Stimulated activated CD4-positive, alpha-beta T cell treated with anti-CD3 and anti-CD28 coated beads, Interleukin-12 subunit alpha, Interleukin-12 subunit beta, amount 100 ng/mL, for 48 hours (primary cell): ENCODE measurements around the gene PRCC.

Source experiments
- DNase-seq, 3 donors: peaks; one replicate each; pipeline ENCODE4 v3.0.0-alpha.2; 2020; ENCODE audit warnings: low read depth in 2 of 3, low spot score in 1 of 3

Gene PRCC

GRCh38 chr1:156813298-156813697, 46.0 kb downstream of the PRCC start:
- DNase-seq: no peak

GRCh38 chr1:156813750-156814570, 46.6 kb downstream of the PRCC start:
- peak; percentile 52 to 67 (median 55) for DNase-seq

GRCh38 chr1:156814571-156815260, 47.4 kb downstream of the PRCC start:
- no peak for DNase-seq

- no peak for DNase-seq
These were observed 48.0 kb downstream of the PRCC start for GRCh38 chr1:156815307-156815826.

- DNase-seq: no peak
These were observed 48.7 kb downstream of the PRCC start for GRCh38 chr1:156815961-156816422.

GRCh38 chr1:156816561-156817328, 49.4 kb downstream of the PRCC start, which contains the start of gene SH2D2A:
TSS of gene SH2D2A (minus strand) at chr1:156816848. CDS start at chr1:156816708, 140 bp downstream.
- DNase-seq: peak; percentile 87 to 91 (median 88)

GRCh38 chr1:156821801-156822200, 54.5 kb downstream of the PRCC start:
- peak in 2 of 3 donors; percentile 31 to 47 for DNase-seq

- DNase-seq: no peak
These were observed 55.3 kb downstream of the PRCC start for GRCh38 chr1:156822680-156823079.

- DNase-seq: no peak
These were observed 56.0 kb downstream of the PRCC start for GRCh38 chr1:156823210-156823790.

GRCh38 chr1:156826630-156827029, 59.3 kb downstream of the PRCC start:
- DNase-seq: no peak

- DNase-seq: no peak
These were observed 61.2 kb downstream of the PRCC start for GRCh38 chr1:156828400-156829124.

GRCh38 chr1:156832434-156832833, 65.1 kb downstream of the PRCC start:
- no peak for DNase-seq

GRCh38 chr1:156833603-156834002, 66.3 kb downstream of the PRCC start:
- no peak for DNase-seq

GRCh38 chr1:156834322-156834721, 67.0 kb downstream of the PRCC start:
- no peak for DNase-seq

- no peak for DNase-seq
These were observed 68.8 kb downstream of the PRCC start for GRCh38 chr1:156836041-156836654.

- no peak for DNase-seq
These were observed 69.6 kb downstream of the PRCC start for GRCh38 chr1:156836892-156837291.

GRCh38 chr1:156838972-156839371, 71.6 kb downstream of the PRCC start:
- DNase-seq: peak in 1 of 3 donors; percentile 61

- DNase-seq: no peak
These were observed 72.2 kb downstream of the PRCC start for GRCh38 chr1:156839426-156840109.
